ENCODE data around the gene GPR55.

The GPR55 gene

DNA sequence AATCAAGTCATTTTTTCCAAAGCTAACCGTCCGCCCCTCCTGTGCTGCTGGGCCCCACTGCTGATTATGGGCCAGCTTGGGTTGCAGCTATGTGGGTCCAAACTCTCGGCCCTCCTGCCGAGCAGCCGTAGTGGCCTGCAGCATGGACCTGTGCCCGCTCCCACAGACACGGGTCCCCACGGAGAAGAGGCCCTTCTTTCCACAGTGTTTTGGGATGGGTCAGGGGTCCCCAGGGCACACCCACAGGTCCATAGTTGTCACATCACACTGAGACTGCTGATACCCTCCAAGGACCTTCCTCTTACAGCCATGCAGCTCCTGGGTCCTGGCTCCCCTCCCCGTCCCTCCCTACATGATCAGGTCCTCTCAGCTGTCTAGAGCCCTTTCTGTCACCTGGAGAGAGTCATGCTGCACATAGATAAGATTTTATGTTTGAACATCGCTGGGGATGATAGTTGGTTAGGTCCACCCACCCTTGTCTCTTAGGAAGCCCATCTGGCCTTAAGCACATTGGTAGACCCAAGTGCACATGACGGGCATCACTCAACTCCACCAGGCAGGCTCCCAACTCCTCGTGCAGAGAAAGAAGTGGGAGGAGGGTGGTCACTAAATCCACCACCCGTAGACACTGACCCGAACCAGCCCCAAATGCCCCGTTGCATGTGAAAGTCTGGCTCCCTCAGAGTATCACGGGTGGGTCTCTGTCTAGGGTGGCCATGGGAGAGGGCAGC is 17.5 kb downstream of the GPR55 start:
- DNase-seq, result no peak
- H3K27ac Mint-ChIP-seq, result no peak overlapping the region
- H3K4me3 Mint-ChIP-seq, result no peak overlapping the region
- TF ChIP-seq, protein P1, sequence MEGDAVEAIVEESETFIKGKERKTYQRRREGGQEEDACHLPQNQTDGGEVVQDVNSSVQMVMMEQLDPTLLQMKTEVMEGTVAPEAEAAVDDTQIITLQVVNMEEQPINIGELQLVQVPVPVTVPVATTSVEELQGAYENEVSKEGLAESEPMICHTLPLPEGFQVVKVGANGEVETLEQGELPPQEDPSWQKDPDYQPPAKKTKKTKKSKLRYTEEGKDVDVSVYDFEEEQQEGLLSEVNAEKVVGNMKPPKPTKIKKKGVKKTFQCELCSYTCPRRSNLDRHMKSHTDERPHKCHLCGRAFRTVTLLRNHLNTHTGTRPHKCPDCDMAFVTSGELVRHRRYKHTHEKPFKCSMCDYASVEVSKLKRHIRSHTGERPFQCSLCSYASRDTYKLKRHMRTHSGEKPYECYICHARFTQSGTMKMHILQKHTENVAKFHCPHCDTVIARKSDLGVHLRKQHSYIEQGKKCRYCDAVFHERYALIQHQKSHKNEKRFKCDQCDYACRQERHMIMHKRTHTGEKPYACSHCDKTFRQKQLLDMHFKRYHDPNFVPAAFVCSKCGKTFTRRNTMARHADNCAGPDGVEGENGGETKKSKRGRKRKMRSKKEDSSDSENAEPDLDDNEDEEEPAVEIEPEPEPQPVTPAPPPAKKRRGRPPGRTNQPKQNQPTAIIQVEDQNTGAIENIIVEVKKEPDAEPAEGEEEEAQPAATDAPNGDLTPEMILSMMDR (IDR thresholded peaks at IDR 0.05), result no peak
- peaks cover 7% of the 10 kb centered on the region for H3K27me3 Mint-ChIP-seq (ENCODE audit: low read depth, poor library complexity)
- no peaks in the 10 kb centered on the region for H3K9me3 Mint-ChIP-seq
- H3K4me1 Mint-ChIP-seq, result peaks cover 75% of the 10 kb centered on the region
- H3K36me3 Mint-ChIP-seq (ENCODE audit: low read depth), result no peaks in the 10 kb centered on the region

DNA sequence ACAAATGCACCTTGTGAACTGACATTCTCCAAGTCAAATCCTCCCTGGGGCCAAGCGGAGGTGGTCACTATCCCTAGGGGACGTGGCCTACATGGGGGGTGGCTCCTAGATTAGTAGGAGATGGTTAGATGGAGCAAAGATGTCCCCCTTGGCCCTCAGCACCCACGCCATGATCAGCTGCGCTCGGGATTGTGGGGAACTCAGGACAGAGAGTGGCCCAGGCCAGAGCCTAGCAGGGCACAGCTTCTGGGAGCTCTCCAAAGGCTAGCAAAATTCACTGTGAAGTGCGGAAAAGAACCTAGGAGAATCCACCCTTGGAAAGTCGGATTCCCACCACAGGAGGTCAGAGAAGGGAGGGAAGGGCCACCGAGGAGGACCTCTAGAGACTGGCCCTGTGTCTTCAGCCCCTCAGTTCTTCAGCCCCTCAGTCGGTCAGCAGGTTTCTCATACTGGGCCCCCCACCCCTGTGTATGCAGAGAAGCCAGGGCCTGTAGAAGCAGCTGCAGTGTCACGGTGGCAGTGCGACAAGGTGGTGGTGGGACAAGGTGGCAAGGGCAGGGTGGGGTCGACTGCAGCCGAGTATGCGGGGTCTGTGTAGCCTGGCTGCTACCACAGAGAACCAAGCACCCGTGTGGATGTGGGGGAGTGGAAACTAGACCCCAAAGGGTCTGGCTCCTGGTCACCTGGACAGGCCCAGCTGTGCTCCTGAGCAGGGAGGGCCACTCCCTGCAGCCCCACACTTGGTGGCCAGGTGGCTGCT is 18.4 kb downstream of the GPR55 start:
- H3K4me1 Mint-ChIP-seq, result peaks cover 80% of the 10 kb centered on the region
- H3K27ac Mint-ChIP-seq, result no peak overlapping the region
- no peaks in the 10 kb centered on the region for H3K36me3 Mint-ChIP-seq (ENCODE audit: low read depth)
- H3K27me3 Mint-ChIP-seq (ENCODE audit: low read depth, poor library complexity), result peaks cover 7% of the 10 kb centered on the region
- no peaks in the 10 kb centered on the region for H3K9me3 Mint-ChIP-seq
- no peak for DNase-seq
- TF ChIP-seq, protein P1 (IDR thresholded peaks at IDR 0.05), result no peak
- no peak overlapping the region for H3K4me3 Mint-ChIP-seq

DNA sequence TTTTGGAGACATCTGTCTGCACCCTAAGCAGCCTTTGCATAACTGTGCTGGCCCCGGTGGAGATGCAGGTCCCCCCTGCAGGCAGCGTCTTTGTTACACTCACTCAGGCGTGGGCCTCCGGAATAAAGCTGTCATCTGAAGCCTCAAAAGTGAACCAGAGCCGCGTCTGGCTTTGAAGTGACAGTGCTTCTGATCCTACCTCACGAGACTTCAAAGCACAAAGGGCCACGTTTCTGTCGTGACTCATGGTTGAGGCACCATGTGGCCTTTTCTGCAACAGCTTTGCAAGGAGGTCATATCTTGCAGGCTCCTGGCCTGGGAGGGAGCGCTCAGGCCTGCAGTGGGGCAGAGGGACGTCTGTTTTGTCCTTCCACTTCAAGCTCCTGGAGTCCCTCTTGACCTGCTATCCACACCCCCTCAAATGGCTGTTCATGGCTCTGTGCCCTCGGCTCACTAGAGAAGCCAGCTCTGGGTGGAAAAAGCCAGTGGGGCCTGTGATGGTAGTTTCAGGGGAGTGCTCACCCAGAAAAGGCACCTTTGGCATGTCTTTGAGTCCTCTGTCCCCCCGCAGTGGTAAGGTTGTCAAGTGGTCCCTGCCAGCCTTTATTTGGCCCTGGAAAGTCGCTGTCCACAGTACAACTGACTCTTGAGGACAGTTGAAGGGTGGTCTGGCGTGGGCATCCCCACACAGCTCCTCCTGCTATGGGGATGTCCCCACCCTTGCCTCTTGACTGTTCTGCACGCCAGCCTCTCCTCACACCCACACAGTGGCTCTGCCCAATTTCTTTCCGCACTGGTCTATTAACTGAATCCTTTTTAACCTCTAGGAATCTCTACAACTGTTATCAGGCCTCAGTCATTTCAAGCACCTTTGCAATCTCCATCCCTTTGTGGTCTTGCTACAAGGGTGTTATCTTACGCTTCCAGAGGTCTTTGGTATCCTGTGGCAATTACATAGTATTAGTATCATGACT is 19.3 kb downstream of the GPR55 start:
- Mint-ChIP-seq H3K4me3 (no peak overlapping the region), H3K9me3 (no peaks in the 10 kb centered on the region), H3K4me1 (peaks cover 77% of the 10 kb centered on the region), H3K27ac (no peak overlapping the region), H3K36me3 (ENCODE audit: low read depth) (no peaks in the 10 kb centered on the region), H3K27me3 (ENCODE audit: low read depth, poor library complexity) (peaks cover 7% of the 10 kb centered on the region)
- TF ChIP-seq, protein P1 (IDR thresholded peaks at IDR 0.05), result no peak
- DNase-seq, result peak; percentile 27

DNA sequence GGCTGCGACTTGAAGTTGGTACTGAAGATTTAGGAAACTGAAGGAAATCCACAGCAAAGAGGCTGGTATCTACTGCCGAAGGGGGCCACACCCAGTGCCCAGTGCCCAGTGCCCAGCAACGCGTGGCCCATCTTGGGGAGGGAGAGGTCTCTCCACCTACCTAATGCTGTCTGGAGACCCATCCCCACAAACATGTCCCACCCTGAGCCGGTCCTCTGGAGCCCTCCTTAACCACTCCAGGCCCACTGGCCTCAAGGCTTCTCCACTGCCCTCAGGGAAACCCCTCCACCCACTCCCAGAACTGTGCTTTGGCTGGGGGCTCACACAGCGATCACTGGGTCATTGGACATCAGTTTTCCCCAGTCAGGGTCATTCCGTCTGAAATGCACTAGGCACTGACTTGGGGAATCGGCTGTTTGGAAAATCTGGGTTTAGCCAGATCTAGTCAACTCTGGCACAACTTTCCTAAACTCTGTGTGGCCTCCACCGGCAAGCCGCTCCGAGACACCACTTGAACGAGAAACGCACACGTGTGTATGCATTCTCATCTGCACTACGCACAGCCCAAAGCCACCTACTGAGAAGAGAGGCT is 20.1 kb downstream of the GPR55 start:
- no peak for DNase-seq
- H3K27me3 Mint-ChIP-seq (ENCODE audit: low read depth, poor library complexity), result peaks cover 7% of the 10 kb centered on the region
- TF ChIP-seq, protein P1 (IDR thresholded peaks at IDR 0.05), result no peak
- no peaks in the 10 kb centered on the region for H3K9me3 Mint-ChIP-seq
- H3K36me3 Mint-ChIP-seq (ENCODE audit: low read depth), result no peaks in the 10 kb centered on the region
- H3K4me1 Mint-ChIP-seq, result peaks cover 80% of the 10 kb centered on the region
- H3K4me3 Mint-ChIP-seq, result no peak overlapping the region
- H3K27ac Mint-ChIP-seq, result no peak overlapping the region

DNA sequence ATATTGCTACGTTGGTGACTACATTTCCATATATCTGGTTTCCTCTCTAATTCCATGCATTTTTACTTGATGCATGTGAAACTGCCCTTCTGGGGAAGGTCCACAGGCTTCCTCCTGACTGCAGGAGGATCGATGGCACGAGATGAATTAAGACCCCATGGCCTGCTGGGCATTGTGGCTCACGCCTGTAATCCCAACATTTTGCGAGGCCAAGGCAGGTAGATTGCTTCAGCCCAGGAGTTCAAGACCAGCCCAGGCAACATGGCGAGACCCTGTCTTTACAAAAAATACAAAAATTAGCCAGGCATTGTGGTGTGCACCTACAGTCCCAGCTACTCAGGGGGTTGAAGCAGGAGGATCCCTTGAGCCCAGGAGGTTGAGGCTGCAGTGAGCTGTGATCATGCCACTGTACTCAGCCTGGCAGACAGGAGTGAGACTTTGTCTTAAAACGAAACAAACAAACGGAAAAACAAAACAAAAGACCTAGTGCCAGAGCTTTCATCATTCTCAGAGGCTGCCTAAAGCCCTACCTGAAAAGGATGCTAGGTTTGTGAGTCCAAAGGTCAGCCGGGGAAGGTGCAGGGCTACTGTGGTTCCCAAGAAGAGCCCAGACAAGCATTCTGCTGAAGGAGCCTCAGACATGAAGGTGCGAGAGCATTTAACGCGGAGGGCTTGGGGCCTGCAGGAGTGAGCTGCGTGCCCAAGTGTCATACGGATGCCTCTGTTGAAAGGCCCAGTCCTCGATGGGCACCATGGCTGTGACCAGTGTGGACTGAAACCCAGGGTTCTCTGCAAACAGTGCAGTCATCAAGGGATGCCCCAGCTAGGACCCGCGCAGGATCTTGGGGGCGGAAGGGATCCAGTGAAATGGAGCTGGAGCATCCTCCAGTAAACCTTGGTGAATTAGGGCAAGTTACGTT is 21.6 kb downstream of the GPR55 start:
- Mint-ChIP-seq H3K4me3 (no peak overlapping the region), H3K27me3 (ENCODE audit: low read depth, poor library complexity) (peaks cover 3% of the 10 kb centered on the region), H3K27ac (no peak overlapping the region), H3K36me3 (ENCODE audit: low read depth) (no peaks in the 10 kb centered on the region), H3K4me1 (peaks cover 78% of the 10 kb centered on the region), H3K9me3 (no peaks in the 10 kb centered on the region)
- TF ChIP-seq, protein P1 (IDR thresholded peaks at IDR 0.05), result no peak
- no peak for DNase-seq

All from nephron progenitor cell (in vitro differentiated cells).